Testis (tissue), 2 donors: ENCODE results near the gene RBM11.

ENCODE experiments used
- CTCF ChIP-seq, 3 experiments: fragments of 450-650 bp in 2 of 3; fragments of 200-600 bp in 1 of 3; sonication (generic) in 1 of 3; IDR thresholded peaks; one replicate each; pipeline ENCODE4 v1.5.1; 2016 to 2019; ENCODE audit warnings: antibody characterized with exemption in 3 of 3, mild to moderate bottlenecking in 2 of 3, moderate library complexity in 1 of 3
- POLR2A ChIP-seq: fragments of 450-650 bp; IDR thresholded peaks from one replicate; pipeline ENCODE4 v1.6.1; 2017; ENCODE audit warnings: antibody characterized with exemption, mild to moderate bottlenecking, moderate library complexity

- TF ChIP-seq POLR2A (no peak), CTCF (IDR thresholded peaks at IDR 0.05) (no peak)
These were observed 29.0 kb downstream of the RBM11 start for GRCh38 chr21:14244911-14245310.
